K562 (cell line): ENCODE results near the gene TXNIP. TPM values are rescaled to one million over a fixed set of nuclear protein-coding genes. Genes with fewer than 3 reads are reported as not detected.

Experiments used
- ATAC-seq: fragments of 200-7000 bp; cut with Tn5 transposase; 3 replicates; pipeline ENCODE4 v1.9.1; 2020; ENCODE audit warnings: moderate library complexity
- BruUV-seq: library from RNA; stranded (reverse); fragments of 400-500 nt; replicated peaks from 2 replicates; lab custom pipeline; 2021; lab: Mats Ljungman, UMichigan
- CTCF ChIA-PET: fragments of 300-600 bp; formaldehyde crosslinking; extraction: SDS; loops from one replicate; lab custom pipeline; 2021; ENCODE audit warnings: low intra/inter-chr PET ratio; lab: Yijun Ruan, JAX
- POLR2A ChIA-PET: fragments of 300-600, 350-650 bp; sonication (Branson Sonifier 250); formaldehyde crosslinking; extraction: SDS; loops from one replicate; lab custom pipeline; 2021; ENCODE audit warnings: antibody characterized with exemption, inconsistent platforms; lab: Yijun Ruan, JAX
- DNase-seq, 4 experiments: peaks; one replicate each; pipeline versions ENCODE4 v3.0.0 to v3.0.0-alpha.2; 2011 to 2018; ENCODE audit warnings: low spot score in 3 of 4, mixed read lengths in 3 of 4; ENCODE audit errors: extremely low read depth in 1 of 4
- FAIRE-seq: peaks from 2 replicates; lab custom pipeline; 2011; peaks lifted over from hg19 to GRCh38; lab: Jason Lieb, UNC
- H2AFZ ChIP-seq: 2 replicates; pipeline ENCODE4 v1.6.0; 2011; ENCODE audit warnings: low read depth, low read length, control low read depth, inconsistent platforms
- H3K27ac ChIP-seq: fragments of 200-600 bp; 3 replicates; pipeline ENCODE4 v1.8.0; 2011; ENCODE audit warnings: low read depth, mild to moderate bottlenecking, control low read depth, inconsistent platforms, low read length, moderate library complexity, mixed read lengths; ENCODE audit errors: extremely low read depth
- H3K27me3 ChIP-seq, 2 experiments: fragments of 300-600 bp in 1 of 2; 2 replicates in 1 of 2; 3 replicates in 1 of 2; pipeline versions ENCODE4 v1.6.0 to v1.8.0; 2011; ENCODE audit warnings: inconsistent platforms in 2 of 2, low read length in 2 of 2, mild to moderate bottlenecking in 1 of 2, mixed read lengths in 1 of 2, moderate library complexity in 1 of 2; ENCODE audit not compliant: control insufficient read depth in 2 of 2, insufficient read depth in 2 of 2
- H3K36me3 ChIP-seq: fragments of 300-600 bp; 3 replicates; pipeline ENCODE4 v1.8.0; 2011; ENCODE audit warnings: mild to moderate bottlenecking, low read length, inconsistent platforms; ENCODE audit not compliant: control insufficient read depth, insufficient read depth
- H3K4me1 ChIP-seq, 2 experiments: fragments of 200-600 bp in 1 of 2; replicated peaks in 1 of 2; 2 replicates in 1 of 2; 3 replicates in 1 of 2; pipeline versions ENCODE4 v1.5.1 to v1.8.0; 2011; ENCODE audit warnings: inconsistent platforms in 2 of 2, low read length in 2 of 2, mild to moderate bottlenecking in 1 of 2, mixed read lengths in 1 of 2, moderate library complexity in 1 of 2; ENCODE audit not compliant: control insufficient read depth in 2 of 2, insufficient read depth in 2 of 2
- H3K4me2 ChIP-seq: 2 replicates; pipeline ENCODE4 v1.6.1; 2011; ENCODE audit warnings: low read length, control low read depth, inconsistent platforms, mixed read lengths; ENCODE audit not compliant: insufficient read depth
- H3K4me3 ChIP-seq: fragments of 200-600 bp; sonication (generic), shearing (Covaris generic); 2 replicates; pipeline ENCODE4 v1.5.1; 2016; ENCODE audit warnings: control low read depth, inconsistent platforms
- H3K79me2 ChIP-seq: fragments of 200-600 bp; 3 replicates; pipeline ENCODE4 v1.8.0; 2011; ENCODE audit warnings: low read length, inconsistent platforms; ENCODE audit not compliant: control insufficient read depth, insufficient read depth
- H3K9ac ChIP-seq, 2 experiments: 2 replicates each; pipeline versions ENCODE4 v1.6.0 to v1.6.1; 2011; ENCODE audit warnings: low read depth in 2 of 2, low read length in 2 of 2, control low read depth in 1 of 2, inconsistent platforms in 1 of 2, mild to moderate bottlenecking in 1 of 2, mixed read lengths in 1 of 2; ENCODE audit not compliant: insufficient read depth in 1 of 2
- H3K9me1 ChIP-seq: one replicate; pipeline ENCODE4 v1.6.0; 2011; ENCODE audit warnings: inconsistent platforms, mild to moderate bottlenecking, low read length, moderate library complexity; ENCODE audit not compliant: control insufficient read depth, insufficient read depth
- H3K9me3 ChIP-seq: replicated peaks from 2 replicates; pipeline ENCODE4 v1.5.1; 2011; ENCODE audit warnings: low read depth, low read length, inconsistent platforms; ENCODE audit not compliant: control insufficient read depth, insufficient read depth
- H4K20me1 ChIP-seq: replicated peaks from 2 replicates; pipeline ENCODE4 v1.6.1; 2011; ENCODE audit warnings: low read length, inconsistent platforms, mixed read lengths; ENCODE audit not compliant: control insufficient read depth, insufficient read depth
- CEBPB ChIP-seq: fragments of 450-650 bp; IDR thresholded peaks from 2 replicates; pipeline ENCODE4 v1.6.1; 2016; ENCODE audit warnings: missing genetic modification characterization, missing compliant biosample characterization
- CREB1 ChIP-seq, 2 experiments: sonication (generic) in 1 of 2; formaldehyde crosslinking in 1 of 2; IDR thresholded peaks; 2 replicates each; pipeline versions ENCODE4 v1.6.1 to v1.8.0; 2012 to 2022; ENCODE audit warnings: inconsistent platforms in 1 of 2, mild to moderate bottlenecking in 1 of 2, missing genetic modification reagents in 1 of 2, moderate library complexity in 1 of 2
- MYC ChIP-seq, 2 experiments: fragments of 250-450 bp in 1 of 2; sonication (Bioruptor Pico) in 1 of 2; IDR thresholded peaks; 2 replicates each; pipeline versions ENCODE4 v1.5.1 to v1.6.1; 2012 to 2021; ENCODE audit warnings: low read depth in 2 of 2, borderline replicate concordance in 1 of 2, improper control_type of control experiment in 1 of 2, low read length in 1 of 2, mild to moderate bottlenecking in 1 of 2, moderate library complexity in 1 of 2
- RBFOX2 ChIP-seq: fragments of 200-400 bp; formaldehyde crosslinking; IDR thresholded peaks from 2 replicates; pipeline ENCODE4 v1.6.1; 2017; ENCODE audit warnings: low read depth, mild to moderate bottlenecking, low read length, moderate library complexity
- SIRT6 ChIP-seq: IDR thresholded peaks from one replicate; pipeline ENCODE4 v1.6.1; 2012; ENCODE audit warnings: low read depth, mild to moderate bottlenecking, control low read depth, inconsistent platforms, low read length, moderate library complexity
- SP1 ChIP-seq: sonication (generic); formaldehyde crosslinking; IDR thresholded peaks from 2 replicates; pipeline ENCODE4 v1.8.1; 2022; ENCODE audit warnings: mild to moderate bottlenecking, missing genetic modification reagents
- whole genome bisulfite sequencing: fragments of 100-300 bp; shearing (Covaris generic); methylation state at CpG from one replicate; pipeline ENCODE4 v1.1.6; 2016; ENCODE audit warnings: low coverage, mixed read lengths; ENCODE audit not compliant: insufficient coverage; ENCODE audit errors: missing lambda C conversion rate; 5-methylcytosine and 5-hydroxymethylcytosine counted together
- in situ Hi-C: fragments of 300-500 bp; cut with MboI; formaldehyde crosslinking; loops from 4 replicates; pipeline ENCODE4 v1.15.0; 2018; ENCODE audit warnings: inconsistent platforms, mixed read lengths
- intact Hi-C: fragments of 100-400 bp; cut with micrococcal nuclease; formaldehyde crosslinking; loops from 2 replicates; pipeline ENCODE4 v1.14.2; 2022
- polyA plus RNA-seq, 8 experiments: library from polyadenylated mRNA; depleted of rRNA in 4 of 8; stranded (reverse) in 5 of 8; unstranded in 3 of 8; fragments of >200 nt; fragmentation: Nextera tagmentation in 2 of 8; fragmentation: Illumina TruSeq in 1 of 8; extraction: Ambion mirVana in 2 of 8; extraction: Trizol in 1 of 8; gene quantifications; 2 replicates each; pipeline versions ENCODE4 v1.2.1 to v1.2.3, GENCODE V29; 2011 to 2014; ENCODE audit warnings: inconsistent platforms in 1 of 8, missing spikeins in 1 of 8
- total RNA-seq, 7 experiments: library from RNA; depleted of rRNA in 6 of 7; stranded (reverse); fragments of >200 nt in 6 of 7; fragmentation: Illumina TruSeq in 2 of 7; extraction: Trizol in 2 of 7; gene quantifications; 2 replicates each; pipeline versions ENCODE4 v1.2.1 to v1.2.3, GENCODE V29; 2011 to 2021; ENCODE audit warnings: low replicate concordance in 1 of 7

Gene TXNIP
- total and polyA plus RNA-seq, 9 of the 15 experiments (the other 6 are each of a cell fraction or from before 2014, with no cell fraction given): 120 to 499 (median 257) TPM

GRCh38 chr1:145980457-145980994 is 15.9 kb downstream of the TXNIP start:
- H3K27me3 ChIP-seq: no peaks in the 10 kb centered on the region
- ChIA-PET CTCF (no interaction called here), POLR2A (interaction anchor here (0.6 to 15.5 kb wide), 9 partner anchors 12 to 135 kb away, joined by 3 to 320 read pairs (median 4); partner anchors contain the start of genes ANKRD34A, LIX1L, NUDT17 and POLR3GL)
- H3K36me3 ChIP-seq: peaks cover 16% of the 10 kb centered on the region
- no TSS peak for BruUV-seq
- peak overlapping the region; percentile 96 for H3K27ac ChIP-seq
- peaks cover 25% of the 10 kb centered on the region for H3K79me2 ChIP-seq
- H3K9me3 ChIP-seq: no peaks in the 10 kb centered on the region
- in situ Hi-C loops (no loop called here), intact Hi-C loops (no loop called here)
- H4K20me1 ChIP-seq: no peaks in the 10 kb centered on the region
- peaks cover 31 to 73% of the 10 kb centered on the region in 2 experiments for H3K4me1 ChIP-seq
- 100% methylated on average over 1 of the region's 1 CpG for WGBS
- TF ChIP-seq SP1 (CRISPR knock-in tag) (0 out of 2 replicates have a peak, but pooled peaks have one; percentile 20), CEBPB (tag) (peak; percentile 65), CREB1 (IDR thresholded peaks at IDR 0.05) (no peak), CREB1 (CRISPR knock-in tag; IDR thresholded peaks at IDR 0.05) (peak; percentile 32; the same call in 1 of the 2 replicates), MYC (IDR thresholded peaks at IDR 0.05; ENCODE audit: low read depth, low read length) (no peak), MYC (CRISPR knock-in tag; IDR thresholded peaks at IDR 0.05; ENCODE audit: borderline replicate concordance, low read depth) (peak; percentile 22; the same call in 1 of the 2 replicates), RBFOX2 (0 out of 2 replicates have a peak, but pooled peaks have one; percentile 5), SIRT6 (no peak)
- peak overlapping the region; percentile 53 to 81; a peak in 3 of 4 replicates for H3K9ac ChIP-seq
- H2AFZ ChIP-seq: 0 out of 2 replicates have a peak overlapping the region, but pooled peaks have one; percentile 7
- FAIRE-seq: no peak
- no peak for DNase-seq
- no peaks in the 10 kb centered on the region for H3K9me1 ChIP-seq
- no peak for ATAC-seq
- peak overlapping the region; percentile 76; the same call in 1 of the 2 replicates for H3K4me2 ChIP-seq
- no peak overlapping the region for H3K4me3 ChIP-seq
